CD4-positive, alpha-beta T cell treated with Interleukin-4 for 4 hours (primary cell): ENCODE results near the gene ATP7B.
A peak's percentile ranks its signal among the peaks of the same experiment; 100 is the strongest.
"Not testable (repeated sequence)": the region's sequence is repeated elsewhere in the genome, so short reads cannot be mapped to it uniquely, and the experiment has no call there.

Experiments used
- DNase-seq: peaks from one replicate; pipeline ENCODE4 v3.0.0-alpha.2; 2020

ATP7B gene

DNA sequence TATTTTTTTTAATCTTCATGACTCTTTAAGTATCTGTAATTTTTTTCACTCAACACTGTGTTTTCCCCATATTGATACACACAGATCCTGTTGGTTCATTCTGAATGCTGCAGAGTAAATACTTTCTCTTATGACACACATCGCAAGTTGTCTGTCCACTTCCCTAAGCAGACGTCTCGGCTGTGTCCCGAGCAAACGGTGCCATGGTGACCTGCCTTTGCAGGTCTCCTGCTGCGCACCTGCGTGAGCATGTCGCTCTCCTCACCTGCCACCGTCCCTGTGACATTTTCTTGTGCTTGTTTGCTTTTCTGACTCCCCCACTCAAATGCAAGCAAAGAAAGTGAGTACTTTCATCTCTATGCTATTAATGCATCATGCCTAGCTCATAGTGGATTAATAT, 91.7 kb downstream of the ATP7B start:
- DNase-seq: no peak

DNA sequence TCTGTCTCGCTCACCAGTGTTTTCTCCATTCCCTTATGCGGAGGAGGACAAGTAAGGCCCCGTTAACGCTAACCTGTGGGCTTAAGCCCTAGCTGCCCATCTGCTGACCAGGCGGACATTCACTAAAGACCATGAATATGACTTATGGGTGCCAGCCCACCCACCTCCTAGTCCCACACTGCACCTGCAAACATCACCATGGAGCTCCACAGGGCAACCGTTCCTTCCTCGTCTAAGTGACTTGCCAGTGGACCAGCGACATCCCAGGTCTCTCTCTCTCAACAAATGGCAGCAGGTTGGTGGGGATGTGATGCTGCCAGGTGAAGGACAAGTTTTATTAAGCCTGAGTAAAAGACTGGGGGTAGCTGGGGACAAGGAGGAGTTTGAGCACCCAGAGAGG, 94.3 kb downstream of the ATP7B start:
- DNase-seq: no peak

DNA sequence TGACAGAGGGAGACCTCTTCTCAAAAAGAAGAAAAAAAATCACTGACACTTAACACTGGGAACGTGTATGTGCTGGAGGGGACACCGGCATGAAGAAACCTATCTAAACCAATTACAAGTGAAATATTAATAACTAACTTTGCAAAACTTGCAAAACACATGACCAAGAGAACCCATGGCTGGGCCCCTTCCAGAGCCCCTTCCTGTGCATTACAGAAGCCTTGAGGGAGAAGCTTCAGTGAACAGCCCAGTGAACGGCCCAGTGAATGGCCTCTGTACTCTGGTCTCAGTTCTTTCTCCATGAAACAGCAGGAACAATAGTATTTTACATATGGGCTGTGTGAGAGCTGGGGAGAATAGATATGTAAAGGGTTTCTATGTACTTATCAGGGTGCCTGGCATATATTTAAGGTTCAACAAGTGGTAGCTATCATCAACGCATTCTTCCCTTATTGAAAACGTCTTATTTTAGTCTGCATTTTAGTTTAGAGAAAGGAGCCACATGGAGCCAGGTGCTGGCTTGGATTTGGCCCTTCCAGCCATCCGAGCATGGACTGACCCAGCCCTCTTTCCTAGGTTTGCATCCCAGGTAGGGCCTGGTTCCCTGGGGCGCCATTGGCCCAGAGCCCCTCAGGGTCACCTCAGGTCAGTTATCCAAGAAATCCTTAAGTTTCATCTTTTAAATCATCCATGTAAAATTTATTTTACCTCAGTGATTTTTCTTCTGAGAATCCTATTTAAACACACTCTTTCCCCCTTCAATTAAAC, 95.0 kb downstream of the ATP7B start:
- DNase-seq: no peak

GRCh38 chr13:51914137-51914493, 97.1 kb downstream of the ATP7B start:
- DNase-seq: no peak

DNA sequence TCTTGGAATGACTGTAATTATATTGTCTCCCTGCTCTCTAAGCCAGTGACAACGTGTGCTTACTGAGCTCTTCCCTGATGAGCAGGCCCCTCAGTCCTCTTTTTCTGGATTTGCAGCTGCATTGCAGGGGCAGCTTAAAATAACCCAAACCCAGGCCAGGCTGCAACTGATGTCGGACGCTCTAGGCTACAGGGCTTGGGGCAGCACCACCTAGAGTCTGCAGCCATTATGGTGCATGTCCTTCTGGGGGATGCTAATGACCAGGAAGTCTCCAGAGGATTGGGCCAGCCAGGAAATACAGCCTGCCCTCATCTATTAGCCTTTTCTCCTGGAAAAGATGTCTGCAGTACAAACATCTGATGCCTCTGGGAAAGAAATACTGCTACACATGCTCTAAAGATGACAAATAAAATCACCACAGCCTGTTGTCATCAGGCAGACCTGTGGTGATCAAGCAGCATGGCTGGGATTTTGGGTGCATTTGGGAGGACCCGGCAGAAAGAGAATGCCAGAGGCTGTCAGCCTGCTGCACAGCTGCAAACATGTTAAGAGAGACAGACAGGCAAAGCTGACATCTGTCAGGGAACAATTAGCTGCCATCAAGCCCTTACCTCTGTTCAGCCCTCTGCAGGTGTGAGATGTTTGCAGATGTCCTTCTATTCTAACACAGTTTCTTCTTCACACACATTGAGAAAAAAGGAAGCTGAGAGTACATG, 97.7 kb downstream of the ATP7B start:
- DNase-seq: no peak

GRCh38 chr13:51912511-51913225, 98.6 kb downstream of the ATP7B start:
- DNase-seq: no peak

GRCh38 chr13:51912091-51912490, 99.2 kb downstream of the ATP7B start:
- DNase-seq: no peak

GRCh38 chr13:51910508-51910907, 100.7 kb downstream of the ATP7B start:
- DNase-seq: no peak

- DNase-seq: not testable (repeated sequence)
Observed at GRCh38 chr13:51909265-51909664, 102.0 kb downstream of the ATP7B start.

GRCh38 chr13:51907040-51907732, 104.1 kb downstream of the ATP7B start:
- DNase-seq: no peak

DNA sequence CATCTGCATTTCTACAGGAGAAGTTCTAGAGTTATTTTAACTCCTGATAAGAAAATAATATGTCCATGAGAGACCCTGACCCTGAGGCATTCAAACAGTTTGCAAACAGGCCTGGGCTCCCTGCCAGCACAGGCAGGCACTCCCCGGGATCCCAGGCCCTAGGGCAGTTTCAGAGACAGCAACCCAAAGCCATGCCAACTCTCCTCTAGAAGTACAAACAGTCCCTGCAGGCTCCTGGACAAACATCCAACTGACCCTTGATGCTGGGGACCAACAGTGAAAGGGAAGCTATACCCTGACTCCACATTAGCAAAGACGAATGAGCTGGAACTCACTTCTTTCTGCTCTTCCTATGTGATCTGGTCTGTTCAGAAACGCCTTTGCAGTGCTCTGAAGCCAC, 104.7 kb downstream of the ATP7B start:
- DNase-seq: no peak

DNA sequence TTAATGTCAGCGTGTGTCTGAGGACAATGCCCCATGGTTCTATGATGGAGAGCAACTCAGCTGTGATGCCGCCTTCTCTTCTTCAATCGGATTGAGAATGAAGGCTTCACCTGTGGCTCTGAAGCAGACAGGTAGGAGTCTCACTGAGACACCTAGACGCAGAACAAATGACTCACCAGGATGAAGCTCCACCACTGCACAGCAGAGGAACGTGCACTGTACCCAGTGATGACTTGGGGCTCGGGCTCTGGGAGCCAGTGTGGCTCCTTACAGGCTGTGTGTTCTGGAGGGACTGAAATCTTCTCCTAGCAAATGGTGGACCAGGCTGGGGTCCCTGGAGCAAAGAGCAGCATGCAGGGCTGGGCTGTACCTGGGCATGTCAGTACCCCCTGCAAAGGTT, 105.5 kb downstream of the ATP7B start:
- no peak for DNase-seq

DNA sequence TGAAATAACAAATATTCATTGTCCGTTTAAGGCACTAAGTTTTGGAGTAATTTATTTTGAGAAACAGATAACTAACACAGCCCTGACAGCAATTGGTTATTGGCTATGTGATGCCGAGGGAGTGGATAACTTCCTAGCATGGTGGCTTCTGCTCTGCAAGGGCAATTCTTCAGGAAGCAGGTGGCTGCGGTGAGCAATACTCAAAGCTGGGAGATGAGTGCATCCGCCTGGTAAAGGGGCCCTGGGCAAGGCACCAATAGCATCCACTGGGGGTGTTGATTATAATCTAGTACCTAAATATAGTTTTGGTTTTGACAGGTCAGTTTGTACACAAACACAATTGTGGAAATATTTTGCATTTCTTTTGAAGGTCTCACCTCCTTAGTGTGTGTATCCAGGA, 108.5 kb downstream of the ATP7B start:
- no peak for DNase-seq

DNA sequence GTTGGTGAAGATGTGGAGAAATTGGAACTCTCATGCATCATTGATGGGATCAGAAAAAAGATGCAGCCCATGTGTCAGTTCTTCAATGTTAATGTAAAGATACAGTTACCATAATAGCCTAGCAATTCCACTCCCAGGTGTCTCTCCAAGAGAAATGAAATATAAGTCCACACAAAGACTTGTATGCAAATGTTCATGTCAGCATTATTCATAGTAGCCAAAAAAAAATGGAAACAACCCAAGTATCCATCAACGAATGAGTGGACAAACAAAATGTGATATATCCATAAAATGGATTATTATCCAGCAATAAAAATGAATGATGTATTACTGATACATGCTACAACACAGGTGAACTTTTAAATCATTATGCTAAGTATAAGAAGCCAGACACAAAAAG, 110.8 kb downstream of the ATP7B start:
- DNase-seq: no peak

GRCh38 chr13:51895906-51896888, 115.1 kb downstream of the ATP7B start:
- peak; percentile 24 for DNase-seq

GRCh38 chr13:51894239-51894638, 117.0 kb downstream of the ATP7B start:
- no peak for DNase-seq

GRCh38 chr13:51892657-51893056, 118.6 kb downstream of the ATP7B start:
- DNase-seq: no peak

GRCh38 chr13:51887468-51887867, 123.8 kb downstream of the ATP7B start:
- DNase-seq: no peak

DNA sequence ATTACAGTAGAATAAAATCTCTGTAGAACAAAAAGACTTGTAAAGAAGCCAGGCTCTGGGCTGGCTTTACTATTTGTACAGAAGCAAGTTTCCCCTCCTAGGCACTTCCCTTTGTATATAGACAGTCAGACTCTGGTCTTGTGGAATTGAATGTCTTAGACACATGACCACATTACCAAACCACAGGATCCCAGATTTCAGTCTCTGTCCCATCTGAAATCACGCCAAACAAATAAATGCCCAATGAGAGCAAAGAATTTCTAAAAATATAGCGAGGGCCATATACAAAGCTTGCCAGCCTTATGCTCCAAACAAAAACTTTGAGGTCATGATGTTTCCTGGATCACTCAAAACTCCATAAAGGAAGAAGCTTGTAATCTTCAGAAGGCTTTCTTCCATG, 125.6 kb downstream of the ATP7B start:
- DNase-seq: no peak

GRCh38 chr13:51883226-51883600, 128.0 kb downstream of the ATP7B start:
- no peak for DNase-seq
